C4-2B (cell line): ENCODE data around the gene ANO10.
"Not testable (repeated sequence)": the region's sequence is repeated elsewhere in the genome, so short reads cannot be mapped to it uniquely, and the experiment has no call there.

Source experiments
- H3K27ac ChIP-seq: fragments of 450-650 bp; 2 replicates; pipeline ENCODE4 v1.5.1; 2017
- CTCF ChIP-seq: fragments of 450-650 bp; conservative IDR thresholded peaks from 2 replicates; pipeline ENCODE4 v1.5.1; 2017; ENCODE audit warnings: mild to moderate bottlenecking
- ZFX ChIP-seq: fragments of 450-650 bp; IDR thresholded peaks from 2 replicates; pipeline ENCODE4 v1.6.1; 2017

ANO10 gene

DNA sequence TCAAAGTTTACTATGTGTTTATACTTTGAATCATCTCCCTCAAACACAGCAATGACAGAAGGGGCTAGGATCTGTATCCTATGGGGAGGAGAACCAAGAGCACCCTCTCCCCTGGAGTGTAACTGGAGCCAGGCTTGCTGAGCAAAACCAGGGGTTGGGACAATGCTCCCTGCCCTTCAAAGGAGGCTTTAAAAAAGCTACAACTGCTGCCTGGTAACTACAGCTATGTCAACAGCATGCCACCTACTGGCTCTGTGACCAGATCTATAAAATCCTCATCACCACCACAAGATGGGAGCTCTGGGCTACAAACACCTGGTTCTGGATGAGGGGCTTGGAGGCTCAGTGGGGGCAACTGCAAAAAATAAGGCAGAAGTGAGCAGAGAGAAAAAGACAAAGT lies 61.9 kb downstream of the ANO10 start:
- TF ChIP-seq ZFX, result no peak
- TF ChIP-seq CTCF, result no peak
- no peak overlapping the region for H3K27ac ChIP-seq

GRCh38 chr3:43558171-43558570 lies 63.6 kb downstream of the ANO10 start:
- H3K27ac ChIP-seq, result no peak overlapping the region
- TF ChIP-seq CTCF (no peak), ZFX (no peak)

DNA sequence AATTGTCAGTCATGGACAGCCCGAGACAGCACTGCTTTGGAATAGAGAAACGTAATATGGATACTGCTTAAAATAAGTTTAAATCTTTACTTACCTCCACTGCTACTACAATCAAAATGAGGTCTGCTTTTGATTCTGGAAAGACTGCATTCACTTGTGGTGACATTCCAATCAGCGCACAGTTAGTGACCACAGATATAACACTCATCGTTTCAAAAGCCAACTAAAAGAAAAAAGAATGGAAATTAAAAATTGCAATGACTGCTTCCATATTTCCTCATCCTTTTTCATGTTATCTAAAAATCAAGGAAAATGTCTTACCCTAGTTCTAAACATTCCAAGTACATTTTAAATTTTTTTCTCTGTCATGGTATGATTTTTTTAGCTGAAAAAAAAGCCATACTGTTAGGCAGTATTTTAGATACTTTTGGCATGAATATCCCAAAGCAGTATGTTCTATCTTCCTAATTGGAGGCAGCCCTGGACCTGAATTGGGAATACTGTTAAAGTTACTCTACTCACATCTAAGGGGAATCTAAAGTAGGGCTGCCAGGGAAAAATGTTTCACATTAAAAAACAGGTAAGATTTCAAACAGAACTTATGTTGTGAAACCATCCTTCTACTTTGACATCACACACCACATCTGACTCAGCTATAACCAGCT lies 72.1 kb downstream of the ANO10 start:
- H3K27ac ChIP-seq, result no peak overlapping the region
- TF ChIP-seq CTCF (no peak), ZFX (no peak)

GRCh38 chr3:43544277-43544676 lies 77.5 kb downstream of the ANO10 start:
- peak; percentile 60 for TF ChIP-seq CTCF
- H3K27ac ChIP-seq, result not testable (repeated sequence)

DNA sequence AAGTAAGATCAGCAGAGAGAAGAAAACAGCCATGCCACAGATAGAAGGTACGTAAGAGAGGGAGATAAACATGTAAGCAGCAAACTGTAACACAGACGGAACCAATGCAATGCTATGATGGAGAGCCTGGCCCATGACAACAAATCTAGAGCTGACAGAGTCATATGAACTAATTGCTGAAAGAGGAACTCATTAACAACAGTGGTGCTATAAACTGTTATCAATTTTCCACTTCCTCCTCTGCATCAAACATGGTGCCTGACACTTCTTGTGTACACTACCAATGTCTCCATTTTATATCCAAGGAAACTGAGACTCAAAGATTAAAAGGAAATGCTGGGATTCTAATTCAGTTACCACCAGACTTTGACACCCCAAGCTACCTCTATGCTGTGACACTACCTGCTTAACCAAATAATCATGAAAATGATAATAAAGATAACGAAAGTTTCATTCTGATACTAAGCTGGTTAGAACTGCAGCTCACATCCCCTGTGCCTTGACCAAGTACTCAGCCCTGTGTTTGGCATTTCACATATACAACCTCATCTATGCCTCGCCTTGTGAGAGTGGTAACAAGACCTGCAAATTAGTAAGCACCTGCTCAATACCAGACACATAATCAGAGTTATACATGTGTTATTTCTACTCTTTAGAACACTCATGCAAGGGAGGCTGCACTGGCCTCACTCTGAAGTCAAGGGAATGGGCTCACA lies 79.3 kb downstream of the ANO10 start:
- H3K27ac ChIP-seq, result no peak overlapping the region
- TF ChIP-seq ZFX (no peak), CTCF (no peak)

DNA sequence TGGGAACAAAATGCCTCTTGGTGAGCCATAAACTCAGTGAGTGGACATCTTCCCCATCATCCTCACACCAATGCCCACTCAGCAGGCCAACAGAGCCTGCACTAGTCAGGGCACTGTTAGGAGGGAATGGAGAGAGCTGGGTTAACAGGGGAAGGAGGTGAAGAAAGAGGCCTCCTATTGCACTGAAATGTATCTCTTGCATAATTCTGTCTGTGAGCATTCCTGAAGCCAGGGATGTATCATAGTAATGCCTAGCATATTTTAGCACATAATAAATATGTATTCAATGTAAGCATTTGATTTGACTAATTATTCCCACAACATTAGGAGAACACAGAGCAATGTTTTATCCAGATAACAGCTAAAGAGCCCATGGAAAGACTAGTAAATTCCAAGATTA lies 81.2 kb downstream of the ANO10 start:
- TF ChIP-seq CTCF (no peak), ZFX (no peak)
- H3K27ac ChIP-seq, result no peak overlapping the region

- TF ChIP-seq CTCF (no peak), ZFX (no peak)
- no peak overlapping the region for H3K27ac ChIP-seq
Observed at GRCh38 chr3:43539321-43539720, 82.5 kb downstream of the ANO10 start.
